Retinal pigment epithelial cell (primary cell): ENCODE measurements around the gene PDE6B.

ENCODE experiments used
- DNase-seq: peaks from one replicate; pipeline ENCODE4 v3.0.0-alpha.2; 2010; ENCODE audit warnings: low read depth
- H3K4me3 ChIP-seq: 2 replicates; pipeline ENCODE4 v1.5.1; 2011; ENCODE audit warnings: mild to moderate bottlenecking, low read length, control low read depth, moderate library complexity
- CTCF ChIP-seq: conservative IDR thresholded peaks from 2 replicates; pipeline ENCODE4 v1.5.1; 2011; ENCODE audit warnings: low read depth, low read length, control low read depth, inconsistent platforms

The PDE6B gene

GRCh38 chr4:712916-713632 lies 87.7 kb downstream of the PDE6B start:
- no peak overlapping the region for H3K4me3 ChIP-seq
- no peak for TF ChIP-seq CTCF
- DNase-seq: no peak

- TF ChIP-seq CTCF: no peak
- DNase-seq: no peak
- no peak overlapping the region for H3K4me3 ChIP-seq
Measured at GRCh38 chr4:714087-714486, 88.7 kb downstream of the PDE6B start.

GRCh38 chr4:717601-718320 lies 92.4 kb downstream of the PDE6B start:
- no peak for TF ChIP-seq CTCF
- DNase-seq: no peak
- H3K4me3 ChIP-seq: no peak overlapping the region

- DNase-seq: no peak
- no peak for TF ChIP-seq CTCF
- H3K4me3 ChIP-seq: no peak overlapping the region
Measured at GRCh38 chr4:718460-718859, 93.1 kb downstream of the PDE6B start.
